Right atrium auricular region (tissue), 2 donors: ENCODE results near the gene CRHR1. TPM values are rescaled to one million over a fixed set of nuclear protein-coding genes. Genes with fewer than 3 reads are reported as not detected.

Experiments
- DNase-seq: peaks from one replicate; pipeline ENCODE4 v3.0.0-alpha.2; 2019; ENCODE audit warnings: low spot score
- H3K27ac ChIP-seq, 2 donors: fragments of 200-600 bp; sonication (generic); 1 replicate in 1 of 2; 2 replicates in 1 of 2; pipeline ENCODE4 v1.5.1; 2016 to 2019
- H3K27me3 ChIP-seq, 2 donors: fragments of 200-600 bp; sonication (generic); one replicate each; pipeline versions ENCODE4 v1.5.1 to v1.6.0; 2017 to 2019
- H3K36me3 ChIP-seq: fragments of 200-600 bp; sonication (generic); one replicate; pipeline ENCODE4 v1.5.1; 2016
- H3K4me1 ChIP-seq, 2 donors: fragments of 200-600 bp; sonication (generic); one replicate each; pipeline versions ENCODE4 v1.5.1 to v1.6.0; 2017 to 2019
- H3K4me3 ChIP-seq, 2 donors: fragments of 200-600 bp; sonication (generic); 1 replicate in 1 of 2; 2 replicates in 1 of 2; pipeline ENCODE4 v1.5.1; 2017 to 2019; ENCODE audit warnings: mild to moderate bottlenecking in 1 of 2, moderate library complexity in 1 of 2
- H3K9me3 ChIP-seq, 2 donors: fragments of 200-600 bp; sonication (generic); one replicate each; pipeline ENCODE4 v1.5.1; 2019
- CTCF ChIP-seq, 2 donors: fragments of 200-600 bp; sonication (generic); IDR thresholded peaks; one replicate each; pipeline ENCODE4 v1.5.1; 2019; ENCODE audit warnings: antibody characterized with exemption in 2 of 2
- total RNA-seq, 2 donors: library from RNA; depleted of rRNA; stranded (reverse); fragments of >200 nt; gene quantifications; one replicate each; pipeline ENCODE4 v1.1.0, GENCODE V29; 2016

CRHR1 gene
- total RNA-seq, 2 donors from 2014 or later, result not detected

GRCh38 chr17:45837187-45837586, 53.1 kb downstream of the CRHR1 start:
- no peaks in the 10 kb centered on the region for H3K9me3 ChIP-seq
- no peak overlapping the region for H3K4me3 ChIP-seq
- no peaks in the 10 kb centered on the region for H3K27me3 ChIP-seq
- no peak for TF ChIP-seq CTCF (IDR thresholded peaks at IDR 0.05)
- DNase-seq, result no peak
- no peaks in the 10 kb centered on the region for H3K4me1 ChIP-seq
- no peaks in the 10 kb centered on the region for H3K36me3 ChIP-seq
- no peak overlapping the region for H3K27ac ChIP-seq

GRCh38 chr17:45837603-45838002, 53.5 kb downstream of the CRHR1 start:
- Histone ChIP-seq H3K27me3 (no peaks in the 10 kb centered on the region), H3K4me3 (no peak overlapping the region), H3K4me1 (no peaks in the 10 kb centered on the region), H3K36me3 (no peaks in the 10 kb centered on the region), H3K27ac (no peak overlapping the region), H3K9me3 (no peaks in the 10 kb centered on the region)
- DNase-seq, result no peak
- TF ChIP-seq CTCF (IDR thresholded peaks at IDR 0.05), result no peak

DNA sequence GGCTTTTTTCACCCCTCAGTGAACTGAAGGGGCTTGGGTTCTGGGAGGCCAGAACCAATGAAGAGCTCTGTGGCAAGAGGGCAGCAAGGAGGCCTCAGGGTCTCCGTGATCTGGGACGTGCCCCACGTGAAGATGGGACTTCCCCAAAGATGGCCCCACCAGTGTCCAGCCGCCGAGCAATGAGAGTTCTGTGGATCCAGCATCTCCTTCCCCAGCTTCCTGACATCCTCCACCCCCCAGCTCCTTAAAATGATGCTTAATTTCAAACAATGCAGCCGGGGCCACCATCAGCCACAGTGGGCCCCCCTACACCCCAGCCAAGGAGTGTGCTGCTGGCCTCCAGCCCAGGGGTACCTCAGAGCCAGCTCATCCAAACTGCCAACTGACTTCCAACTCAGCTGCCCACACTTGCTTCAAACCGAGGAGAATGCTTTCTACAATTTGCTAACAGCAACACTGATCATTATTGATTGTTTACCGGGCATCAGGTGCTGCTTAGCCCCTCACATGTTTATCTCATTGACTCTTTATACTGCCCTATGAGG, 54.7 kb downstream of the CRHR1 start:
- Histone ChIP-seq H3K9me3 (no peaks in the 10 kb centered on the region), H3K36me3 (no peaks in the 10 kb centered on the region), H3K4me1 (no peaks in the 10 kb centered on the region), H3K4me3 (no peak overlapping the region), H3K27me3 (no peaks in the 10 kb centered on the region), H3K27ac (no peak overlapping the region)
- TF ChIP-seq CTCF (IDR thresholded peaks at IDR 0.05), result no peak
- no peak for DNase-seq

- no peak for DNase-seq
- Histone ChIP-seq H3K4me3 (no peak overlapping the region), H3K4me1 (no peaks in the 10 kb centered on the region), H3K27ac (no peak overlapping the region), H3K9me3 (no peaks in the 10 kb centered on the region), H3K27me3 (no peaks in the 10 kb centered on the region), H3K36me3 (no peaks in the 10 kb centered on the region)
- no peak for TF ChIP-seq CTCF (IDR thresholded peaks at IDR 0.05)
These were observed 55.3 kb downstream of the CRHR1 start for GRCh38 chr17:45839442-45839841.

DNA sequence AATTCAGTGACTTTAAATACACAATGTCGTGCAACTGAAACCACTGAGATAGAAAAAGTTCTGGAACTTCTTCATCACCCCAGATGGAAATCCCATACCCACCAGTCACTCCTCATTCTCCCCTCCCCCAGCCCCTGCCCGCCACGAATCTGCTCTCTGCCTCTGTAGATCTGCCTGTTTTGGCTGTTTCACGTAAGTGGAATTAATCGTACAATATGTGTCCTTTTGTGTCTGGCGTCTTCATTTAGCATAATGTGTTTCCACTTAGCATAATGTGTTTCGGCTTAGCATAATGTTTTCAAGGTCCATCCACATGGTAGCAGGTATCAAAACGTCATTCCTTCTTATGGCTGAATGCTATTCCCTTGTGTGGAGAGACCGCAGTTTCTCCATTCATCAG, 57.1 kb downstream of the CRHR1 start:
- DNase-seq, result no peak
- TF ChIP-seq CTCF (IDR thresholded peaks at IDR 0.05), result no peak
- Histone ChIP-seq H3K4me3 (no peak overlapping the region), H3K36me3 (no peaks in the 10 kb centered on the region), H3K9me3 (no peaks in the 10 kb centered on the region), H3K27ac (no peak overlapping the region), H3K27me3 (no peaks in the 10 kb centered on the region), H3K4me1 (no peaks in the 10 kb centered on the region)

GRCh38 chr17:45841883-45842525, 57.9 kb downstream of the CRHR1 start:
- Histone ChIP-seq H3K4me3 (no peak overlapping the region), H3K9me3 (no peaks in the 10 kb centered on the region), H3K4me1 (no peaks in the 10 kb centered on the region), H3K27ac (no peak overlapping the region), H3K27me3 (no peaks in the 10 kb centered on the region), H3K36me3 (no peaks in the 10 kb centered on the region)
- no peak for TF ChIP-seq CTCF (IDR thresholded peaks at IDR 0.05)
- DNase-seq, result no peak
